Left ventricle myocardium inferior (tissue), 1 donor: ENCODE results near the gene TMIE. TPM values are rescaled to one million over a fixed set of nuclear protein-coding genes. Genes with fewer than 3 reads are reported as not detected.
A peak's percentile ranks its signal among the peaks of the same experiment; 100 is the strongest.

ENCODE experiments used
- DNase-seq: peaks from one replicate; pipeline ENCODE4 v3.0.0-alpha.2; 2020
- H3K27ac ChIP-seq: fragments of 200-600 bp; replicated peaks from 2 replicates; pipeline ENCODE4 v1.8.0; 2021
- H3K27me3 ChIP-seq: fragments of 200-600 bp; 2 replicates; pipeline ENCODE4 v1.8.0; 2021; ENCODE audit warnings: low read depth
- H3K36me3 ChIP-seq: fragments of 200-600 bp; 2 replicates; pipeline ENCODE4 v1.8.0; 2021
- H3K4me1 ChIP-seq: fragments of 200-600 bp; 2 replicates; pipeline ENCODE4 v1.8.0; 2021
- H3K4me3 ChIP-seq: fragments of 200-600 bp; 2 replicates; pipeline ENCODE4 v1.8.0; 2021; ENCODE audit warnings: mild to moderate bottlenecking, moderate library complexity
- H3K9me3 ChIP-seq: fragments of 200-600 bp; replicated peaks from 2 replicates; pipeline ENCODE4 v1.8.0; 2021
- intact Hi-C: fragments of 100-400 bp; cut with micrococcal nuclease; formaldehyde crosslinking; loops from one replicate; pipeline ENCODE4 v1.11.0; 2022
- total RNA-seq: library from RNA; stranded (reverse); fragmentation: NEBNext Ultra II Directional; extraction: Animal tissue kit (Norgen Biotek cat#: 25700); gene quantifications from one replicate; pipeline ENCODE4 v1.2.1, GENCODE V29; 2021
- TF ChIP-seq, protein P1 (sequence below): fragments of 200-600 bp; IDR thresholded peaks from 2 replicates; pipeline ENCODE4 v1.8.0; 2021; ENCODE audit warnings: antibody characterized with exemption, mild to moderate bottlenecking, borderline replicate concordance
- donor health status: DM: no; HTN: yes; CAD: no; lungs with severe emphysema.

TMIE gene
- total RNA-seq, 1 donor from 2014 or later: 1.5 TPM

DNA sequence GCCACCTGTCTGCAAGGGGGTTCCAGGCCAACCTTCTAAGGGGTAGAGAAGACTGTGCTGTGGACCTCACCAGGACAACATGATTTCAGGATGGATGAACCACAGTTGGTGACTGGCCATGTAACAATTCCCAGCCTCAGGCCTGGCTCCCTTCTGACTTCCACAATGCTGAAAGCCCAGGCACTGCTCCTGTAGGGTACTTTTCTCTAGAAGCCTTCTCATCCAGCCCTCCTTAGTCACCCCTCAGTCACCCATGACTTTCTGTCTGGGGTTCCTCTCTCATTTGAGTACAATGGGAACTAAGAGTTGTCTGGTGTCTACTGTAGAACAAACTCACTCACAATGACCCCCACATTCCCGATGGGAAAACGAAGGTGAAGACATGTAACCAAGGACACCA is 16.3 kb upstream of the TMIE start:
- TF ChIP-seq, protein P1, sequence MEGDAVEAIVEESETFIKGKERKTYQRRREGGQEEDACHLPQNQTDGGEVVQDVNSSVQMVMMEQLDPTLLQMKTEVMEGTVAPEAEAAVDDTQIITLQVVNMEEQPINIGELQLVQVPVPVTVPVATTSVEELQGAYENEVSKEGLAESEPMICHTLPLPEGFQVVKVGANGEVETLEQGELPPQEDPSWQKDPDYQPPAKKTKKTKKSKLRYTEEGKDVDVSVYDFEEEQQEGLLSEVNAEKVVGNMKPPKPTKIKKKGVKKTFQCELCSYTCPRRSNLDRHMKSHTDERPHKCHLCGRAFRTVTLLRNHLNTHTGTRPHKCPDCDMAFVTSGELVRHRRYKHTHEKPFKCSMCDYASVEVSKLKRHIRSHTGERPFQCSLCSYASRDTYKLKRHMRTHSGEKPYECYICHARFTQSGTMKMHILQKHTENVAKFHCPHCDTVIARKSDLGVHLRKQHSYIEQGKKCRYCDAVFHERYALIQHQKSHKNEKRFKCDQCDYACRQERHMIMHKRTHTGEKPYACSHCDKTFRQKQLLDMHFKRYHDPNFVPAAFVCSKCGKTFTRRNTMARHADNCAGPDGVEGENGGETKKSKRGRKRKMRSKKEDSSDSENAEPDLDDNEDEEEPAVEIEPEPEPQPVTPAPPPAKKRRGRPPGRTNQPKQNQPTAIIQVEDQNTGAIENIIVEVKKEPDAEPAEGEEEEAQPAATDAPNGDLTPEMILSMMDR: no peak
- intact Hi-C loops: no loop called here
- H3K27me3 ChIP-seq: no peaks in the 10 kb centered on the region
- no peak overlapping the region for H3K27ac ChIP-seq
- H3K4me1 ChIP-seq: peaks cover 49% of the 10 kb centered on the region
- H3K4me3 ChIP-seq: no peak overlapping the region
- no peak for DNase-seq
- no peaks in the 10 kb centered on the region for H3K9me3 ChIP-seq
- H3K36me3 ChIP-seq: peaks cover 94% of the 10 kb centered on the region

DNA sequence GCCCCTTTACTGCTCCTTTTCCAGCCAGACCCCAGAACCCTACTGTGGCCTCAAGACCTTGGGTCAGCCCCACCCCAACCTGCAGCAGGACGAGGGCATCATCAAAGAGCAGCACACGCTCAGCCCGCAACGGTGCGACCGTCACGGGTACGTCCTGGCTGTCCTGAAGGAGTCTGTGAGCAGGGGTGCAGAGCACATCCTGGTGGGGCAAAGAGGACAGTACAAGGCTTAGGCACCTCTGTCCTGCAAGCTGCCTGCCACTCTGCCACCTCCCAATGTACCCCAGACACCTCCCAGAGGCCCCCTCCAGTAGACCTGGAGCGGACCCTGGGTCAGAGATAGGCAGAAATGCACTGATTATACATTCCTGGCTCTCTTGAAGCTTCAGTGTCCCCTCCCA is 15.7 kb upstream of the TMIE start:
- Histone ChIP-seq H3K27ac (no peak overlapping the region), H3K4me1 (peaks cover 49% of the 10 kb centered on the region), H3K27me3 (no peaks in the 10 kb centered on the region), H3K9me3 (no peaks in the 10 kb centered on the region), H3K36me3 (peaks cover 89% of the 10 kb centered on the region), H3K4me3 (no peak overlapping the region)
- TF ChIP-seq, protein P1: no peak
- no peak for DNase-seq
- intact Hi-C loops: no loop called here

DNA sequence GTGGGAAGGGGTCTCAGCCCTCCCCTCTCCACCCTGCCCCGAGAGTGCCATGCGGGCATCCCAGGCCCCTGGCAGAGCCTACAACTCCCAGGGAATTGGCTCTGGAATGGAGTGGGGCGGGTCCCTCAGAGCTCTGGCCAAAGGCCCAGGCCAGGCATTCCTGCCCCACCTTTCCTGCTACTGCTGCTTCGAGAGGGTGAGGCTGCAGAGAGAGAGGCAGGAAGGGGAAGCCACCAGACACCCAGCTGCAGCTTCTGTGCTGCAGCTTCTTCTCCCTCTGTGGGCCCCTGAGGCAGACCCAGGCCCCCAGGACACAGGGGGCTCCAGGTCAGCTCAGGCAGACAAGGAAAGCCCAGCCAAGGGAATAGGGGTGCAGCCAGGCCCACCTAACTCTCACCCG is 10.4 kb upstream of the TMIE start:
- TF ChIP-seq, protein P1: no peak
- Histone ChIP-seq H3K9me3 (no peaks in the 10 kb centered on the region), H3K27ac (peak overlapping the region; percentile 96), H3K4me3 (peak overlapping the region; percentile 49), H3K36me3 (peaks cover 35% of the 10 kb centered on the region), H3K4me1 (peaks cover 85% of the 10 kb centered on the region), H3K27me3 (no peaks in the 10 kb centered on the region)
- peak; percentile 68 for DNase-seq
- intact Hi-C loops: no loop called here

DNA sequence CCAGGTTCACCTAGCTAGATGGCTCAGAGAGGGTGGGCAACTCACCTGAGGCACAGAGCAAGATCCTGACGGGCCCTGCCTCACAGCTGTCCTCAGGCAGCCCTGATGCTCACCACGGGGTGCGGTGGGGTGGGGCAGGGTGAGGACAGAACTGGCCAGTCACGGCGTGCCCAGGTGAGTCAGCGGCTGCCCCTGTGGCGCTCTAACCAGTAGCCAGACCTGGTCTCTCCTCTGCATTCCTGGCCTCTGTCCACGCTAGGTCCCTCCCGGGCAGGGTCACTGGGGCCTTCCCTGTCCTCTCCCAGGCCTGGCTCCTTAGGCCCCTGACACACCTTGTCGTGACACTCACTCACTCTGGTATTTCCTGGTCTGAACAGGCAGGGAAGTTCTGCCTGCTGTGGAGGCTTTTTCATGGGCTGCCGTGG is 8.6 kb upstream of the TMIE start:
- H3K4me3 ChIP-seq: peak overlapping the region; percentile 91
- H3K27me3 ChIP-seq: no peaks in the 10 kb centered on the region
- no peak for DNase-seq
- H3K4me1 ChIP-seq: peaks cover 96% of the 10 kb centered on the region
- no peaks in the 10 kb centered on the region for H3K9me3 ChIP-seq
- intact Hi-C loops: no loop called here
- peak overlapping the region; percentile 96 for H3K27ac ChIP-seq
- peaks cover 18% of the 10 kb centered on the region for H3K36me3 ChIP-seq
- TF ChIP-seq, protein P1: no peak

DNA sequence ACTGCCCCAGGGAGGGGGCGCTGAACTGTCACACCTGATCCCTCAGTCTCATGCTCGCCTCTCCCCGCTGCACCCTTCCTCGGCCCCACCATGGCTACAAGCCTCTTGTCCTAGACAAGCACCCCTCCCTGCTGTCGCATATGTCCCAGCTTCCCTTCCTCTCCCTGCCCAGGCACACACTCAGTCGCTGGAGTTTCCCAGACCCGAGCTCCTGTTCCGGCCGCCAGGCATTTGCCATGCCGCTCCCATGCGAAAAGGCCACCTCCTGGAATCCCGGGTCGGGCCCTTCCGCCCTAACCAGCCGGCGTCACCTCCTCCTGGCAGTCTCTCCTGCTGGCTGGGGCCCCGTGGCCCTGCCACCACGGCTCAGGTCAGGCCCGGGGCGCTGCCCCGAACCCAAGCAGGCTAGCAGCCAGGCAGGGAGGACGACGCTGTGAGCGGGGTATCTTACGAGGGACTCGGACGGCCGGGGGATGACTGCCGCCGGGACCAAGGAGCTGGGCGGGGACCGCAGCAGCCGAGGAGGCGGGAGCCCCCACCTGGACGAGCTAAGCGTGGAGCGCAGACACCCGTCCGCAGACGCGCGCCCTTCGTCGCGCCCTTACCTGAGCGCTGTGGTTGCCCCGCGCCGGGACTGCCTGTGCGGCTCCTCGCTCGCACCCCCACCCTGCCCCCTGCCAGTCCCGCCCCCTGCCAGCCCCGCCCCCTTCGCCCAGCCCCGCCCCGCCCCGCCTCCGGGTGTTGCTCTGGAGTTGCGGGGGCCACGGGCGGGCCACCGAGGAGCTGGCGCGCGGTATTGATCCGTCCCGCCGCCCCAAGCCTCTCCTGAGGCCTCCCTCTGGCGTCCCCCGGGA is 7.9 kb upstream of the TMIE start, which contains the start of gene ALS2CL:
ALS2CL (minus strand) TSS at position 642 of the 854 bp plus-strand sequence. CDS start 4,239 bp downstream, outside the sequence.
- Histone ChIP-seq H3K4me1 (peaks cover 91% of the 10 kb centered on the region), H3K36me3 (peaks cover 11% of the 10 kb centered on the region), H3K9me3 (no peaks in the 10 kb centered on the region), H3K4me3 (peak within 1 kb of the TSS; percentile 91), H3K27ac (peak within 1 kb of the TSS; percentile 96), H3K27me3 (no peaks in the 10 kb centered on the region)
- DNase-seq: peak; percentile 64
- intact Hi-C loops: no loop called here
- TF ChIP-seq, protein P1: no peak
